ENCODE measurements around the gene LRRC45.

- no peak for TF ChIP-seq POLR2A (IDR thresholded peaks at IDR 0.05; ENCODE audit: low read length)
- TF ChIP-seq GATA1 (IDR thresholded peaks at IDR 0.05; ENCODE audit: low read depth, low read length), result no peak
Measured at GRCh38 chr17:82060614-82061013, 37.5 kb downstream of the LRRC45 start.
